Gastrocnemius medialis (tissue), 4 donors: ENCODE results near the gene PRKCZ.

Source experiments
- POLR2A ChIP-seq, 2 donors: fragments of 450-650 bp; IDR thresholded peaks; one replicate each; pipeline ENCODE4 v1.6.1; 2017; ENCODE audit warnings: antibody characterized with exemption in 2 of 2, mild to moderate bottlenecking in 2 of 2, moderate library complexity in 2 of 2
- TF ChIP-seq, protein P1 (sequence below), 5 experiments: fragments of 450-650 bp in 3 of 5; fragments of 200-600 bp in 2 of 5; sonication (generic) in 2 of 5; IDR thresholded peaks in 4 of 5; conservative IDR thresholded peaks in 1 of 5; 1 replicate in 4 of 5; 2 replicates in 1 of 5; pipeline ENCODE4 v1.5.1; 2016 to 2019; ENCODE audit warnings: antibody characterized with exemption in 5 of 5, mild to moderate bottlenecking in 3 of 5, moderate library complexity in 3 of 5

GRCh38 chr1:2073382-2074230 is 23.4 kb downstream of the PRKCZ start:
- no peak for TF ChIP-seq POLR2A (IDR thresholded peaks at IDR 0.05)
- TF ChIP-seq, protein P1, sequence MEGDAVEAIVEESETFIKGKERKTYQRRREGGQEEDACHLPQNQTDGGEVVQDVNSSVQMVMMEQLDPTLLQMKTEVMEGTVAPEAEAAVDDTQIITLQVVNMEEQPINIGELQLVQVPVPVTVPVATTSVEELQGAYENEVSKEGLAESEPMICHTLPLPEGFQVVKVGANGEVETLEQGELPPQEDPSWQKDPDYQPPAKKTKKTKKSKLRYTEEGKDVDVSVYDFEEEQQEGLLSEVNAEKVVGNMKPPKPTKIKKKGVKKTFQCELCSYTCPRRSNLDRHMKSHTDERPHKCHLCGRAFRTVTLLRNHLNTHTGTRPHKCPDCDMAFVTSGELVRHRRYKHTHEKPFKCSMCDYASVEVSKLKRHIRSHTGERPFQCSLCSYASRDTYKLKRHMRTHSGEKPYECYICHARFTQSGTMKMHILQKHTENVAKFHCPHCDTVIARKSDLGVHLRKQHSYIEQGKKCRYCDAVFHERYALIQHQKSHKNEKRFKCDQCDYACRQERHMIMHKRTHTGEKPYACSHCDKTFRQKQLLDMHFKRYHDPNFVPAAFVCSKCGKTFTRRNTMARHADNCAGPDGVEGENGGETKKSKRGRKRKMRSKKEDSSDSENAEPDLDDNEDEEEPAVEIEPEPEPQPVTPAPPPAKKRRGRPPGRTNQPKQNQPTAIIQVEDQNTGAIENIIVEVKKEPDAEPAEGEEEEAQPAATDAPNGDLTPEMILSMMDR (IDR thresholded peaks at IDR 0.05 in 4 of 5, conservative IDR thresholded peaks at IDR 0.05 in 1 of 5) = no peak
